WTC11 (cell line): ENCODE data around the gene TMEM174. TPM values are rescaled to one million over a fixed set of nuclear protein-coding genes. Genes with fewer than 3 reads are reported as not detected.

ENCODE experiments used
- ATAC-seq: fragments of 200-7000 bp; cut with Tn5 transposase; 2 replicates; pipeline ENCODE4 v1.10.0; 2021; ENCODE audit warnings: mild to moderate bottlenecking, moderate library complexity
- CTCF ChIA-PET: fragments of 300-600 bp; sonication (Branson Sonifier 250); formaldehyde crosslinking; loops from one replicate; lab custom pipeline; 2021; ENCODE audit warnings: antibody characterized with exemption; lab: Charles Lee
- POLR2A ChIA-PET: fragments of 350-600 bp; sonication (Branson Sonifier 250); formaldehyde crosslinking; loops from one replicate; lab custom pipeline; 2021; ENCODE audit warnings: antibody characterized with exemption; lab: Charles Lee
- DNase-seq: peaks from one replicate; pipeline ENCODE4 v3.0.0; 2021; ENCODE audit warnings: low spot score
- H3K27ac Mint-ChIP-seq: 2 replicates; pipeline ENCODE4 v1.8.0; 2021; ENCODE audit warnings: mixed read lengths
- H3K27me3 Mint-ChIP-seq: 2 replicates; pipeline ENCODE4 v1.8.0; 2021; ENCODE audit warnings: low read depth, mild to moderate bottlenecking, moderate library complexity, mixed read lengths
- H3K36me3 Mint-ChIP-seq: 2 replicates; pipeline ENCODE4 v1.8.0; 2021; ENCODE audit warnings: mixed read lengths
- H3K4me1 Mint-ChIP-seq: 2 replicates; pipeline ENCODE4 v1.8.0; 2022; ENCODE audit warnings: mixed read lengths
- H3K4me3 Mint-ChIP-seq: 2 replicates; pipeline ENCODE4 v1.8.0; 2021; ENCODE audit warnings: mild to moderate bottlenecking, moderate library complexity, mixed read lengths
- H3K9me3 Mint-ChIP-seq: 2 replicates; pipeline ENCODE4 v1.8.0; 2021; ENCODE audit warnings: mixed read lengths
- E2F4 ChIP-seq: sonication (generic); formaldehyde crosslinking; IDR thresholded peaks from 2 replicates; pipeline ENCODE4 v1.8.1; 2022; ENCODE audit warnings: low read depth, mild to moderate bottlenecking, moderate library complexity, missing genetic modification reagents, borderline replicate concordance
- FOXK1 ChIP-seq: sonication (generic); formaldehyde crosslinking; IDR thresholded peaks from 2 replicates; pipeline ENCODE4 v1.8.0; 2022; ENCODE audit warnings: mild to moderate bottlenecking, moderate library complexity, missing genetic modification reagents
- GTF2I ChIP-seq: fragments of 250-450 bp; sonication (Bioruptor Pico); conservative IDR thresholded peaks from 2 replicates; pipeline ENCODE4 v1.4.0; 2021; ENCODE audit warnings: mild to moderate bottlenecking
- NFYB ChIP-seq: sonication (generic); formaldehyde crosslinking; conservative IDR thresholded peaks from 2 replicates; pipeline ENCODE4 v1.8.0; 2022; ENCODE audit warnings: low read depth, missing genetic modification reagents
- NR1H2 ChIP-seq: sonication (generic); formaldehyde crosslinking; IDR thresholded peaks from 2 replicates; pipeline ENCODE4 v1.9.0; 2021; ENCODE audit warnings: mild to moderate bottlenecking, moderate library complexity, missing genetic modification reagents
- PRRX2 ChIP-seq: fragments of 250-450 bp; sonication (Bioruptor Pico); IDR thresholded peaks from 2 replicates; pipeline ENCODE4 v1.8.0; 2021; ENCODE audit warnings: mild to moderate bottlenecking
- SOX15 ChIP-seq: fragments of 250-450 bp; sonication (Bioruptor Pico); IDR thresholded peaks from 2 replicates; pipeline ENCODE4 v1.9.0; 2021; ENCODE audit warnings: mild to moderate bottlenecking
- SP1 ChIP-seq: sonication (generic); formaldehyde crosslinking; conservative IDR thresholded peaks from 2 replicates; pipeline ENCODE4 v1.8.1; 2022; ENCODE audit warnings: missing genetic modification reagents
- TCF7 ChIP-seq: sonication (generic); formaldehyde crosslinking; IDR thresholded peaks from 2 replicates; pipeline ENCODE4 v1.8.0; 2022; ENCODE audit warnings: mild to moderate bottlenecking, low read depth, missing genetic modification reagents, moderate library complexity
- TEAD1 ChIP-seq: sonication (generic); formaldehyde crosslinking; IDR thresholded peaks from 2 replicates; pipeline ENCODE4 v1.8.0; 2022; ENCODE audit warnings: mild to moderate bottlenecking, missing genetic modification reagents
- TP53 ChIP-seq: sonication (generic); formaldehyde crosslinking; IDR thresholded peaks from 2 replicates; pipeline ENCODE4 v1.8.1; 2023; ENCODE audit warnings: mild to moderate bottlenecking, missing genetic modification reagents
- USF2 ChIP-seq: sonication (generic); formaldehyde crosslinking; IDR thresholded peaks from 2 replicates; pipeline ENCODE4 v1.8.1; 2023; ENCODE audit warnings: mild to moderate bottlenecking, missing genetic modification reagents, moderate library complexity
- ZNF121 ChIP-seq: sonication (generic); formaldehyde crosslinking; IDR thresholded peaks from 2 replicates; pipeline ENCODE4 v1.8.0; 2023; ENCODE audit warnings: missing genetic modification reagents
- ZNF219 ChIP-seq: sonication (generic); formaldehyde crosslinking; IDR thresholded peaks from 2 replicates; pipeline ENCODE4 v1.8.0; 2023; ENCODE audit warnings: missing genetic modification reagents, mild to moderate bottlenecking, borderline replicate concordance
- ZNF317 ChIP-seq: sonication (generic); formaldehyde crosslinking; IDR thresholded peaks from 2 replicates; pipeline ENCODE4 v1.8.1; 2023; ENCODE audit warnings: low read depth, mild to moderate bottlenecking, moderate library complexity, missing genetic modification reagents, borderline replicate concordance
- ZNF396 ChIP-seq: fragments of 250-450 bp; sonication (Bioruptor Pico); IDR thresholded peaks from 2 replicates; pipeline ENCODE4 v1.8.0; 2021; ENCODE audit warnings: mild to moderate bottlenecking, moderate library complexity, borderline replicate concordance
- ZNF425 ChIP-seq: fragments of 250-450 bp; sonication (Bioruptor Pico); conservative IDR thresholded peaks from 2 replicates; pipeline ENCODE4 v1.9.0; 2021; ENCODE audit warnings: mild to moderate bottlenecking
- ZNF512 ChIP-seq: sonication (generic); formaldehyde crosslinking; IDR thresholded peaks from 2 replicates; pipeline ENCODE4 v1.8.1; 2022; ENCODE audit warnings: missing genetic modification reagents, borderline replicate concordance
- ZNF532 ChIP-seq: fragments of 250-450 bp; sonication (Bioruptor Pico); IDR thresholded peaks from 2 replicates; pipeline ENCODE4 v1.9.0; 2021; ENCODE audit warnings: mild to moderate bottlenecking, borderline replicate concordance
- total RNA-seq: library from RNA; stranded (reverse); gene quantifications from 3 replicates; pipeline ENCODE4 v1.2.3, GENCODE V29; 2021
- TF ChIP-seq, protein P1 (sequence below): fragments of 250-450 bp; sonication (Bioruptor Pico); IDR thresholded peaks from 2 replicates; pipeline ENCODE4 v1.9.0; 2021; ENCODE audit warnings: mild to moderate bottlenecking
- TF ChIP-seq, protein P2 (sequence below): sonication (generic); formaldehyde crosslinking; IDR thresholded peaks from 2 replicates; pipeline ENCODE4 v1.8.1; 2023; ENCODE audit warnings: mild to moderate bottlenecking, missing genetic modification reagents
- TF ChIP-seq, protein P3 (sequence below): sonication (generic); formaldehyde crosslinking; IDR thresholded peaks from 2 replicates; pipeline ENCODE4 v1.8.1; 2023; ENCODE audit warnings: mild to moderate bottlenecking, missing genetic modification reagents

Gene TMEM174
- total RNA-seq, 1 experiment from 2014 or later: not detected

DNA sequence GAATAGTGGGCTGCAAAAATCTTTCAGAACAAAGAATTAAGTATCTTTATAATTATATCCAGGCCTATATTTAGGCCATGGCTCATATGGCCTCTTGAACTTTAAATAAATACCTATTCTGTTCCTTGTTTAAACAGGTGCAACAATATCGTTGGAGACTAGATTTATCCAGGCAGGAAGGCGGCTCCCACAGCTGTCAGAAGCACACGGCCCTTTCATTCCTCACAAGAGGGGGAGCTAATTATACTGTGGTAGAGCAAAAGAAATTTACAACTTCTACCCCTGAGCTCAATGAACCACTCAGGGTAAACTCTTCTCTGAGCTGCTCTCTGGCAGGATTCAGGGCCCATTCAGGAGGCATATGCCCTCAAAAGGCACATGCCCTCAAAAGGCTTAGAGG is 31.3 kb downstream of the TMEM174 start:
- Mint-ChIP-seq H3K27me3 (peaks cover 28% of the 10 kb centered on the region), H3K27ac (no peak overlapping the region), H3K4me3 (no peak overlapping the region), H3K9me3 (peaks cover 22% of the 10 kb centered on the region), H3K36me3 (peaks cover 18% of the 10 kb centered on the region), H3K4me1 (peaks cover 9% of the 10 kb centered on the region)
- ATAC-seq (no peak), DNase-seq (no peak)
- CTCF ChIA-PET: interaction anchor here (1.9 kb wide), 1 partner anchor 11 kb away, joined by 25 read pairs; no protein-coding TSS in a partner anchor
- TF ChIP-seq ZNF512 (CRISPR knock-in tag) (no peak), ZNF121 (no peak), USF2 (CRISPR knock-in tag) (no peak), PRRX2 (CRISPR knock-in tag) (no peak), ZNF219 (CRISPR knock-in tag) (no peak), GTF2I (CRISPR knock-in tag) (no peak)
- POLR2A ChIA-PET: interaction anchor here (1.1 kb wide), 1 partner anchor 12 kb away, joined by 3 read pairs; no protein-coding TSS in a partner anchor

DNA sequence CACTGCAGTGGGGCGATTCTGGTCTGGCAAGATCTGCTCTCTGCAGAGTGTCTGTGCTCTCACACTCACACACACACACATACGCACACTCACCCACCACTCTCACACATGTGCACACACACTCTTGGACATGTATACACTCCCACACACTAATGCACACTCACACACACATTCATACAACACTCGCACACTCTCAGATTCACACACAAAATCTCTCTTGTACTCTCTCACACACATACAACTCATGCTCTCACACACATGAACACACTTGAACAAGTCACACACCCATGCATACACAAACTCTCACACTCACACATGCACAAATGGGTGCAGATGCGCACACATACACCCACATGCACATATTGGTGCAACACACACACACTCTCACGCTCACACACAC is 31.7 kb downstream of the TMEM174 start:
- Mint-ChIP-seq H3K27me3 (peaks cover 27% of the 10 kb centered on the region), H3K4me3 (no peak overlapping the region), H3K36me3 (peaks cover 21% of the 10 kb centered on the region), H3K27ac (no peak overlapping the region), H3K9me3 (peaks cover 25% of the 10 kb centered on the region), H3K4me1 (peaks cover 9% of the 10 kb centered on the region)
- DNase-seq: no peak
- ChIA-PET POLR2A (no interaction called here), CTCF (interaction anchor here (3.2 kb wide), 1 partner anchor 11 kb away, joined by 17 read pairs; no protein-coding TSS in a partner anchor)
- no peak for ATAC-seq
- TF ChIP-seq ZNF396 (CRISPR knock-in tag) (no peak), PRRX2 (CRISPR knock-in tag) (no peak), ZNF317 (CRISPR knock-in tag) (no peak), E2F4 (CRISPR knock-in tag) (no peak), ZNF532 (CRISPR knock-in tag) (no peak), TP53 (no peak), NFYB (CRISPR knock-in tag) (no peak), SOX15 (CRISPR knock-in tag) (no peak), TEAD1 (CRISPR knock-in tag) (no peak), FOXK1 (CRISPR knock-in tag) (no peak), NR1H2 (CRISPR knock-in tag) (no peak), SP1 (CRISPR knock-in tag) (no peak), ZNF425 (CRISPR knock-in tag) (no peak), TCF7 (no peak)
- TF ChIP-seq, protein P1, sequence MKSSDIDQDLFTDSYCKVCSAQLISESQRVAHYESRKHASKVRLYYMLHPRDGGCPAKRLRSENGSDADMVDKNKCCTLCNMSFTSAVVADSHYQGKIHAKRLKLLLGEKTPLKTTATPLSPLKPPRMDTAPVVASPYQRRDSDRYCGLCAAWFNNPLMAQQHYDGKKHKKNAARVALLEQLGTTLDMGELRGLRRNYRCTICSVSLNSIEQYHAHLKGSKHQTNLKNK (CRISPR knock-in tag): no peak
- TF ChIP-seq, protein P2, sequence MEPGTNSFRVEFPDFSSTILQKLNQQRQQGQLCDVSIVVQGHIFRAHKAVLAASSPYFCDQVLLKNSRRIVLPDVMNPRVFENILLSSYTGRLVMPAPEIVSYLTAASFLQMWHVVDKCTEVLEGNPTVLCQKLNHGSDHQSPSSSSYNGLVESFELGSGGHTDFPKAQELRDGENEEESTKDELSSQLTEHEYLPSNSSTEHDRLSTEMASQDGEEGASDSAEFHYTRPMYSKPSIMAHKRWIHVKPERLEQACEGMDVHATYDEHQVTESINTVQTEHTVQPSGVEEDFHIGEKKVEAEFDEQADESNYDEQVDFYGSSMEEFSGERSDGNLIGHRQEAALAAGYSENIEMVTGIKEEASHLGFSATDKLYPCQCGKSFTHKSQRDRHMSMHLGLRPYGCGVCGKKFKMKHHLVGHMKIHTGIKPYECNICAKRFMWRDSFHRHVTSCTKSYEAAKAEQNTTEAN (CRISPR knock-in tag): no peak
- TF ChIP-seq, protein P3, sequence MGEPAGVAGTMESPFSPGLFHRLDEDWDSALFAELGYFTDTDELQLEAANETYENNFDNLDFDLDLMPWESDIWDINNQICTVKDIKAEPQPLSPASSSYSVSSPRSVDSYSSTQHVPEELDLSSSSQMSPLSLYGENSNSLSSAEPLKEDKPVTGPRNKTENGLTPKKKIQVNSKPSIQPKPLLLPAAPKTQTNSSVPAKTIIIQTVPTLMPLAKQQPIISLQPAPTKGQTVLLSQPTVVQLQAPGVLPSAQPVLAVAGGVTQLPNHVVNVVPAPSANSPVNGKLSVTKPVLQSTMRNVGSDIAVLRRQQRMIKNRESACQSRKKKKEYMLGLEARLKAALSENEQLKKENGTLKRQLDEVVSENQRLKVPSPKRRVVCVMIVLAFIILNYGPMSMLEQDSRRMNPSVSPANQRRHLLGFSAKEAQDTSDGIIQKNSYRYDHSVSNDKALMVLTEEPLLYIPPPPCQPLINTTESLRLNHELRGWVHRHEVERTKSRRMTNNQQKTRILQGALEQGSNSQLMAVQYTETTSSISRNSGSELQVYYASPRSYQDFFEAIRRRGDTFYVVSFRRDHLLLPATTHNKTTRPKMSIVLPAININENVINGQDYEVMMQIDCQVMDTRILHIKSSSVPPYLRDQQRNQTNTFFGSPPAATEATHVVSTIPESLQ (CRISPR knock-in tag): no peak
